HG03175 (cell line): ENCODE measurements around the gene ATP8A2.

Experiments
- ATAC-seq: cut with Tn5 transposase; IDR thresholded peaks from one replicate; pipeline ENCODE4 v1.9.1; 2021; ENCODE audit warnings: mild to moderate bottlenecking, moderate library complexity; ENCODE audit not compliant: unreplicated experiment

ATP8A2 gene

GRCh38 chr13:25987987-25988386, 616.2 kb downstream of the ATP8A2 start:
- ATAC-seq = no peak

DNA sequence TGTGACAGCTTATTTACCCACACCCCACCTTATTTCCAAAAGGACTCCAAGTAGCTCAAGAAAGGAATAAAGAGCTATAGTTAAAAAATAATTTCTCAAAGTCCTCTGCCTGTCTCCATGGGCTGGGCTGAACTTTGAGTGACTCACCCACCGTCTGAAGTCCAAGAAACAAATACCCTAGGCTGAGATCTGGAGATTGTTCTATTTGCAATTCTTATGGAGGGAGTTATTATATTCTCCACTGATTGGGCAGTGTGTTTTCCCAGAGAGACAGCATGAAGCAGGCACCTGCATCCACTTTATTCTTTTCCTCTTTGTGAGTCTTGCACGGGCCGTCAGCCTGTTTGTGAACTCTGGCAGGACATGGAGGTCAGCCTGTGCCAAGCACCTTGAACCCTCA, 616.9 kb downstream of the ATP8A2 start:
- no peak for ATAC-seq

GRCh38 chr13:25990801-25991200, 619.0 kb downstream of the ATP8A2 start:
- ATAC-seq = no peak

GRCh38 chr13:25992076-25992475, 620.3 kb downstream of the ATP8A2 start:
- ATAC-seq = no peak

- ATAC-seq = no peak
Measured at GRCh38 chr13:26007261-26008125, 635.7 kb downstream of the ATP8A2 start.

- ATAC-seq = no peak
Measured at GRCh38 chr13:26010487-26011207, 638.9 kb downstream of the ATP8A2 start.

DNA sequence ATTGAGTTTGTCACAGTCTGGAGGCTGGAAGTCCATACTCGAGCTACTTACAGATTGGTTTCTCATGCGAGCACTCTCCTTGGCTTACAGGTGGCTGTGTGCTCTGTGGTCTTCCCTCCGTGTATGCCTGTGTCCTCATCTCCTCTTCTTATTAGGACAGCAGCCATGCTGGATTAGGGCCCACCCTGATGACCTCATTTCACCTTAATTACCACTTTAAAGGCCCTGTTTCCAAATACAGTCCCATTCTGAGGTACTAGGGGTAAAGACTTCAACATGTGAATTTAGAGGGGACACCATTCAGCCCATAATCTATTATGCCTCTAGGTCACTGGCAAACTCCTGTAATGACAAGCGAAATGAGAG, 639.4 kb downstream of the ATP8A2 start:
- no peak for ATAC-seq

DNA sequence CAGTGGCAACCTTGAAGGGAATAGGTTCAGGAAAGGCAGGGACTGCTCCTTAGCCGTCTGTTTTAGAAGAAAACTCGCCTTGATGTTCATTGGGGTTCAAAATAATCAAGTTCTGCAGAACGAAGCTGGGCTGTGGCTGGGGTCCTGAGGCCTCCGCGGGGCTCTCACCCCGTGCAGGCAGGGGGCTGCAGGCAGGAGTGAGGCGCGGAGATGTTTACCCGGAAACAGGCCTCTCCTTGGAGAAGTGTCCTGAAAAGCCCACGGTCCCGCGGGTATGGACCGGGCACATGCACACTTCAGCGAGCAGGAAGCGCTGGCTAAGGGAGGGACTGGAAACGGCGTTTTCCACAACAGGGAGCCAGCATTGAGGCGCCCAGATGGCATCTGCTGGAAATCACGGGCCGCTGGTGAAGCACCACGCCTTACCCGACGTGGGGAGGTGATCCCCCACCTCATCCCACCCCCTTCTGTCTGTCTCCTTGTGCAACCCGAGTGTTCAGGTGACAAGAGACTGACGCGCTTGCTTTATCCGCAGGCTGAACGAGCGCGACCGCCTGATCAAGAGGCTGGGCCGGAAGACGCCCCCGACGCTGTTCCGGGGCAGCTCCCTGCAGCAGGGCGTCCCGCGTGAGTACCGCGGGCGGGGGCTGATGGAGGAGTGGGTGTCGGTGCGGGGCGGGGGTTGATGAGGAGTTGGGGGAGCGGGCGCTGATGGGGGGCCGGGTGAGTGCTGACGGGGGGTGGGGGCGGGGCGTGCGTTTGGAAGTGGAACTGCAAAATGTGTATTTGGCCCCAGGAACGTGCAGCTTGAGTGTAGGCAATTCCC, 640.4 kb downstream of the ATP8A2 start:
- no peak for ATAC-seq

- no peak for ATAC-seq
Measured at GRCh38 chr13:26012995-26013394, 641.2 kb downstream of the ATP8A2 start.

DNA sequence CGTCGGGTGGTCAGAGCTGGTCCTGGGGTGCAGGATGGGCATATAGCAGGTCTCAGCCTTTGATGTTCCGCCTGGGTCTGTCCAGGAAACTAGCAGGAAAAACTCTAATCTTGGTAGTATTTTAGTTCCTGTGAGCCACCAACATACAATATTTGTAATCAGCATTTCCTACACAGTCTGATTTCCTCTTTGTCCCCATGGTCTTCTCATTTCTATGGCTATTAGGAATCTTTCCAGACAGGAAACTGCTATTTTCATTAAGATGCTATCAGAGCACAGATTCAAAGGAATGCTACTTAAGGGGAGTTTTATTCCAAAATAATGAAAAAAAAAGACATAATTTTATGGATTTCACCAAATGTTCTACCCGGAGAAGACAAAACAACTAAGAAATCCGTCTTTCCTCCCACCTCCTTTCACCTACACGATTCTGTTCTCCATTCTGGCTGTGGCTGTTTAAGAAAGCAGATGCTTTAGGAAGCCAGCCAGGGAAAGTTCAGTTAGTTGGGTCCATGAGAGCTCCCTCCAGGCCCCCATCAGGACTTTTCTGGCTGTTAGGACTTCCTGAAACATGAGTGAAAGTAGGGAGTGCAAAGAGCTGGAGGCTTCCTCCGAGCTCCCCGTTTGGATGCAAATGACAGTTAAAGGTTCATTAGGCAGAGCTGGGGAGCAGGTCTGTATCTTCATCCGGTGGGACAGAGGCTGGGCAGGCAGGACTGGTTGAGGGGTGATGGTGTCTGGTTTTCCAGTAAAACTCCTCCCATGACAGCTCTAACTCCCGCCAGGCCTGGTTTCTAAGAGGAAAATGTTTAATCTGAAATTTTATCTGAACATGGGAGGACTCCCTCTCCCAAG, 643.7 kb downstream of the ATP8A2 start:
- ATAC-seq = no peak

DNA sequence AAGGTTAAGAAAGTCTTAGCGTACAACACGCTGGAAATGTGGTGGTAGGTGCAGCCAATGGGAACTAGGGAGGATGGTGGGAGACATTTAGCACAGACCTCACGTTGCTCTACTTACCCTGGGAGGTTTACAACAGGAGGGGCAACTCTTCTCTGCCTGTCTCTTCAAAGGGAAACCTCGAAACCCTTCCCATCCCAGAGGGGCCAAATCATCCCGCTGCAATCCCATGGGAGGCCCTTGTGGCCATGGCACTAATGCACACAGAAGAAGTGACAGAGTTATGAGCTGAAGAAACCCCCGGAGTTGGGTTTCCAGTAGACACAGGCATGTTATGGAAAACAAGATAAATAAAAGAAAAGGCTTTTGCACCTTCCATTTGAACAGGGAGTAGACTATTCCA, 644.4 kb downstream of the ATP8A2 start:
- ATAC-seq = no peak

DNA sequence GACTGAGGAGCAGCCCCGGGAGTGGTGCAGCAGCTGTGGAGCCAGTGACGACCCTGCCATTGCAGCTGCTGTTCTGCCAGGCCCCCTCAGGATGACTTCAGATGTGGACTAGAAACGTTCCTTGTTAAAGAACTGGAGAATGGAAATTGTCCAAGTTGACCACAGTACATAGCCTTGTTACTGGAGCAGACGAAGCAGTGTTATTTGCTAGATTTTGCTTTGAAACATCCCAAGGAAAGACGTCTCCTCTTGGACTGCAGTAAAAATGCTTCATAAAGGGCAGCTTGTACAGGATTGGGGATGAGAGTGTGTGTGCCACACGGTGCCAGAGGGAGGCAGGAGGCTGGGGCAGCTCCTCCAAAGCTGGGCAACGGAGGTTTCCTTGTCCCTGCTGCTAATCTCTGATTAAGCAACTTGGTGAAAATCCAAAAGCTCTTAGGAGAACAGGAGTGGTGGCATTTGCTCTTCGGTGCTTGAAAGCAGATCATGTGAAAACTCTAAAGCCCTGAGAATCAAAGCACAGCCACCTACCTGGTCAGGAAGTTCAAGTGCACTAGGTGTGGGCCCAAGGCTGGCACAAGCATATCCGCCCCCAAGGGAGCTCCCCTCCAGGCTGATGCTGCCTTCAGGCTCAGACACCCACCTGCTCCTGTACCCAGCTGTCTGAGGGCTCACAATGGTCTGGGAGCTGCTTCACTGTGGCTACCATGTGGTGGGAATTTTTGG, 645.6 kb downstream of the ATP8A2 start:
- no peak for ATAC-seq

GRCh38 chr13:26017932-26018665, 646.3 kb downstream of the ATP8A2 start:
- ATAC-seq = no peak

GRCh38 chr13:26019251-26019650, 647.5 kb downstream of the ATP8A2 start:
- ATAC-seq = no peak

- no peak for ATAC-seq
Measured at GRCh38 chr13:26019881-26020870, 648.4 kb downstream of the ATP8A2 start.

DNA sequence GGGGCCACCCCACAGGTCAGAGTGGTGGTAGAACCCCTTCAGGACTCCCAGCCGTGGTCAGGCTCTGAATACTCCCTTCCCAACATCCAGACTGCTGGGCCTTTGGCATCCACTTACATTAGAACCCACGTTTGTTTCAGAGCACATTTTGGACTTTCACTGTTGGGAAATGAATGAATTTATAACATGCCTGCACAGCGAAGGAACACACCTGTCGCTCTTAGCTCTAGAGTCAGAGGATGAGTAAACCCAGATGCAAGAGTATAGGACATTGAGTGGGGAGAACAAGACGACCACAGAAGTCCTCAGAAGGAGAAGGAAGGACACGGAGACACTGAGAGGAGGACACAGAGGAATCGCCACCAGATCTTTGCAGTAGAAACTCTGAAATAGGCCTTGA, 649.1 kb downstream of the ATP8A2 start:
- ATAC-seq = no peak

- ATAC-seq = no peak
Measured at GRCh38 chr13:26021516-26021915, 649.7 kb downstream of the ATP8A2 start.

DNA sequence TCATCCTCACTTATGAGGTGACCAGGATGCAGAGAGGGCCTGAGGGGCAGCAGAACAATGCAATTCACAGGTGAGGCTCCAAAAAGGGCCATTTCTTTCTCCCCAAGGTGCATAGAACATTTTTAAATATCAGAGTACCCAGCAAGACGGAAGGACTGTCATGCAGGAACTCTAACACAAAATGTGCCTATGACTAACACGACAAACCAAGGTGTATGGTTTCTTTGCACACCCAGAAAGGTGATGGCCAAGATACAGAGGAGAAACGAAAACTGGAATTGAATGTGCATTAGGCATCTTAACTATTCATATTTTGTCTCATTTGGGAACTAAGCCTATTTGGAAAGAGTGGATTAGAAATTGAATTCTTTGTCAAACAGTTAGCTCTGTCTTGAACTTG, 650.2 kb downstream of the ATP8A2 start:
- ATAC-seq = no peak
